ENCODE results near the gene ATCAY. TPM values are rescaled to one million over a fixed set of nuclear protein-coding genes. Genes with fewer than 3 reads are reported as not detected.

The ATCAY gene
- total and polyA plus RNA-seq, 10 donors: not detected

- Histone ChIP-seq H3K27ac (no peak overlapping the region), H3K27me3 (replicated peaks in 1 of 7) (peaks cover 0 to 38% (median 0%) of the 10 kb centered on the region in 7 donors), H3K4me1 (no peaks in the 10 kb centered on the region), H3K4me3 (no peak overlapping the region), H3K9me3 (no peaks in the 10 kb centered on the region), H3K36me3 (no peaks in the 10 kb centered on the region)
- 63 to 78% (median 68%) methylated on average over 31 to 34 of the region's 34 CpGs for WGBS, 5 donors
- intact Hi-C loops (cut with DNase I; ENCODE audit: low total_unique reads): no loop called here
- TF ChIP-seq CTCF (IDR thresholded peaks at IDR 0.05 in 8 of 11, conservative IDR thresholded peaks at IDR 0.05 in 3 of 11) (no peak), POLR2A (IDR thresholded peaks at IDR 0.05) (no peak), POLR2AphosphoS5 (IDR thresholded peaks at IDR 0.05) (no peak)
- no peak for DNase-seq
Measured at GRCh38 chr19:3833578-3834348, 46.7 kb upstream of the ATCAY start.

- Histone ChIP-seq H3K36me3 (no peaks in the 10 kb centered on the region), H3K9me3 (no peaks in the 10 kb centered on the region), H3K4me1 (no peaks in the 10 kb centered on the region), H3K27me3 (replicated peaks in 1 of 7) (peaks cover 0 to 38% (median 0%) of the 10 kb centered on the region in 7 donors), H3K27ac (no peak overlapping the region), H3K4me3 (no peak overlapping the region)
- no peak for DNase-seq
- intact Hi-C loops (cut with DNase I; ENCODE audit: low total_unique reads): no loop called here
- 83 to 91% (median 89%) methylated on average over 33 to 35 of the region's 35 CpGs for WGBS, 5 donors
- TF ChIP-seq POLR2A (IDR thresholded peaks at IDR 0.05) (no peak), POLR2AphosphoS5 (IDR thresholded peaks at IDR 0.05) (no peak), CTCF (IDR thresholded peaks at IDR 0.05 in 8 of 11, conservative IDR thresholded peaks at IDR 0.05 in 3 of 11) (no peak)
Measured at GRCh38 chr19:3834349-3835054, 46.0 kb upstream of the ATCAY start.

- DNase-seq: no peak
- TF ChIP-seq CTCF (IDR thresholded peaks at IDR 0.05 in 8 of 11, conservative IDR thresholded peaks at IDR 0.05 in 3 of 11) (no peak), POLR2AphosphoS5 (IDR thresholded peaks at IDR 0.05) (no peak), POLR2A (IDR thresholded peaks at IDR 0.05) (no peak)
- H3K27me3 ChIP-seq (replicated peaks in 1 of 7): peaks cover 0 to 33% (median 0%) of the 10 kb centered on the region in 7 donors
- intact Hi-C loops (cut with DNase I; ENCODE audit: low total_unique reads): no loop called here
- H3K36me3 ChIP-seq: no peaks in the 10 kb centered on the region
- no peaks in the 10 kb centered on the region for H3K9me3 ChIP-seq
- no peak overlapping the region for H3K27ac ChIP-seq
- no peaks in the 10 kb centered on the region for H3K4me1 ChIP-seq
- H3K4me3 ChIP-seq: no peak overlapping the region
- WGBS, 5 donors: 80 to 93% (median 87%) methylated on average over 9 of the region's 9 CpGs
Measured at GRCh38 chr19:3835055-3835435, 45.4 kb upstream of the ATCAY start.

GRCh38 chr19:3836887-3837286 lies 43.6 kb upstream of the ATCAY start:
- Histone ChIP-seq H3K27me3 (replicated peaks in 1 of 7) (peaks cover 0 to 29% (median 0%) of the 10 kb centered on the region in 7 donors), H3K27ac (no peak overlapping the region), H3K4me1 (no peaks in the 10 kb centered on the region), H3K36me3 (no peaks in the 10 kb centered on the region), H3K4me3 (no peak overlapping the region), H3K9me3 (no peaks in the 10 kb centered on the region)
- intact Hi-C loops (cut with DNase I; ENCODE audit: low total_unique reads): no loop called here
- TF ChIP-seq POLR2A (IDR thresholded peaks at IDR 0.05): no peak
- no peak for TF ChIP-seq POLR2AphosphoS5 (IDR thresholded peaks at IDR 0.05)
- TF ChIP-seq CTCF (IDR thresholded peaks at IDR 0.05 in 8 of 11, conservative IDR thresholded peaks at IDR 0.05 in 3 of 11): no peak
- 83 to 97% (median 89%) methylated on average over 6 of the region's 6 CpGs for WGBS, 5 donors
- no peak for DNase-seq
